MM.1S (cell line): ENCODE data around the gene KRT73.

Experiments used
- EZH2 ChIP-seq: fragments of 300-600 bp; sonication (generic); optimal IDR thresholded peaks from 2 replicates; pipeline ENCODE3; 2017; ENCODE audit warnings: low read depth, mild to moderate bottlenecking, antibody characterized with exemption, low read length, mixed read lengths
- EZH2phosphoT487 ChIP-seq: fragments of 300-600 bp; sonication (generic); IDR thresholded peaks from 2 replicates; pipeline ENCODE4 v1.6.1; 2018; ENCODE audit warnings: antibody characterized with exemption, low read length
- TF ChIP-seq, protein P1 (sequence below): fragments of 300-600 bp; sonication (generic); IDR thresholded peaks from 2 replicates; pipeline ENCODE4 v1.5.1; 2016; ENCODE audit warnings: antibody characterized with exemption, low read length, mixed read lengths

DNA sequence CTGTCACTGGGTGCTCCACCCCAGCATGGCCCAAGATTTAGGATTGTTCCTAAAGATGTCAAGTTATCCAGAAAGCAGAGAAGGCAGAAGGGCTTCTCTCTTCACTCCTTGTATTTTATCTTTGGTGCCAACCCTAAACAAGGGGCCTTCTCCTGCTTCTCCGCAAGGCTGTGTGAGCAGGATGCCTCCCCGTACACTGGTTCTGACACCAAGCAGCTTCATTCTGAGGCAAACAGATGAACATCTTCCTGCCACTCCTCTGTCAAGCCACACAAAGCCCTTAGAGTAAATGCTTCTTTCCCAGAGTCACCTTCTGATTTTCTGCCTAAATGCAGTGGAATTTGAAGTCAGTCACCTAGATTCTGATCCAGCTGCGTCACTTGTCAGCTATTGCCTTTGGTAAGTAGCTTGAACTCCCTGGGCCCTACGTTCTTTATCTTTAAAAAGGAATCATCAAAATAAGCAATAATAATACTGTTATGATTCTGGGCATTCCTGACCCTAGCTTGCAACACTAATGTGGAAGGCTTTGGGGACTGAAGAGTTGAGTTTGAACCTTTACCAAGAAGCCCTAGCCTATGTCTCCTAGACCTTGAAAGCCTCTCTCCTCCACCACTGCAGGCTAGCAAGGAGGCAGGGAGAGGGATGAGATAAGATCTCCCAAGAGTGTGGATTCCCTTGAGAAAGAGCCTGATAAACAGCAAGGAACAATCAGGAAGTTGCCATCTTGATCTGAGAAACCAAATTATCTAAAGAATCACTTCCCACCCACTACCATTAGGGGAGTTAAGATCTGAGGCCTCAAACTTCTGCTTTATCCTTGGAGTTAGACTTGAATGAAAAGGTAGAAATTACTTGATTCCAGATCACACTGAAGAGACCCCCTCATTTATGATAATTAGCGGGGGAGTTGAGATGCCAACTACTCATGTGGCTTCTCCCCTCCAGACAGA is 5.7 kb downstream of the KRT73 start:
- TF ChIP-seq, protein P1, sequence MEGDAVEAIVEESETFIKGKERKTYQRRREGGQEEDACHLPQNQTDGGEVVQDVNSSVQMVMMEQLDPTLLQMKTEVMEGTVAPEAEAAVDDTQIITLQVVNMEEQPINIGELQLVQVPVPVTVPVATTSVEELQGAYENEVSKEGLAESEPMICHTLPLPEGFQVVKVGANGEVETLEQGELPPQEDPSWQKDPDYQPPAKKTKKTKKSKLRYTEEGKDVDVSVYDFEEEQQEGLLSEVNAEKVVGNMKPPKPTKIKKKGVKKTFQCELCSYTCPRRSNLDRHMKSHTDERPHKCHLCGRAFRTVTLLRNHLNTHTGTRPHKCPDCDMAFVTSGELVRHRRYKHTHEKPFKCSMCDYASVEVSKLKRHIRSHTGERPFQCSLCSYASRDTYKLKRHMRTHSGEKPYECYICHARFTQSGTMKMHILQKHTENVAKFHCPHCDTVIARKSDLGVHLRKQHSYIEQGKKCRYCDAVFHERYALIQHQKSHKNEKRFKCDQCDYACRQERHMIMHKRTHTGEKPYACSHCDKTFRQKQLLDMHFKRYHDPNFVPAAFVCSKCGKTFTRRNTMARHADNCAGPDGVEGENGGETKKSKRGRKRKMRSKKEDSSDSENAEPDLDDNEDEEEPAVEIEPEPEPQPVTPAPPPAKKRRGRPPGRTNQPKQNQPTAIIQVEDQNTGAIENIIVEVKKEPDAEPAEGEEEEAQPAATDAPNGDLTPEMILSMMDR: no peak
- TF ChIP-seq EZH2phosphoT487 (no peak), EZH2 (no peak)
